GM12874 (cell line): Measurements from ENCODE around the gene SLC6A18.

Experiments used
- TF ChIP-seq, protein P1 (sequence below): IDR thresholded peaks from 2 replicates; pipeline ENCODE4 v1.5.1; 2011; ENCODE audit warnings: low read depth, mild to moderate bottlenecking, control low read depth, low read length, moderate library complexity; ENCODE audit not compliant: insufficient read depth

Gene SLC6A18

DNA sequence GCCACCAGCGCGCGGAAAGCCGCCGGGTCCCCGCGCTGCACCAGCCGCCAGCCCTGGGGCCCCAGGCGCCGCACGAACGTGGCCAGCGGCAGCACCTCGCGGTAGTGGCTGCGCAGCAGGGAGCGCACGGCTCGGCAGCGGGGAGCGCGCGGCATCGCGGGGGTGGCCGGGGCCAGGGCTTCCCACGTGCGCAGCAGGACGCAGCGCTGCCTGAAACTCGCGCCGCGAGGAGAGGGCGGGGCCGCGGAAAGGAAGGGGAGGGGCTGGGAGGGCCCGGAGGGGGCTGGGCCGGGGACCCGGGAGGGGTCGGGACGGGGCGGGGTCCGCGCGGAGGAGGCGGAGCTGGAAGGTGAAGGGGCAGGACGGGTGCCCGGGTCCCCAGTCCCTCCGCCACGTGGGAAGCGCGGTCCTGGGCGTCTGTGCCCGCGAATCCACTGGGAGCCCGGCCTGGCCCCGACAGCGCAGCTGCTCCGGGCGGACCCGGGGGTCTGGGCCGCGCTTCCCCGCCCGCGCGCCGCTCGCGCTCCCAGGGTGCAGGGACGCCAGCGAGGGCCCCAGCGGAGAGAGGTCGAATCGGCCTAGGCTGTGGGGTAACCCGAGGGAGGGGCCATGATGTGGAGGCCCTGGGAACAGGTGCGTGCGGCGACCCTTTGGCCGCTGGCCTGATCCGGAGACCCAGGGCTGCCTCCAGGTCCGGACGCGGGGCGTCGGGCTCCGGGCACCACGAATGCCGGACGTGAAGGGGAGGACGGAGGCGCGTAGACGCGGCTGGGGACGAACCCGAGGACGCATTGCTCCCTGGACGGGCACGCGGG is 69.9 kb downstream of the SLC6A18 start, which contains the start of gene TERT:
TERT (minus strand) TSS at position 234 of the 815 bp plus-strand sequence; CDS start at position 155, 79 bp downstream.
- TF ChIP-seq, protein P1, sequence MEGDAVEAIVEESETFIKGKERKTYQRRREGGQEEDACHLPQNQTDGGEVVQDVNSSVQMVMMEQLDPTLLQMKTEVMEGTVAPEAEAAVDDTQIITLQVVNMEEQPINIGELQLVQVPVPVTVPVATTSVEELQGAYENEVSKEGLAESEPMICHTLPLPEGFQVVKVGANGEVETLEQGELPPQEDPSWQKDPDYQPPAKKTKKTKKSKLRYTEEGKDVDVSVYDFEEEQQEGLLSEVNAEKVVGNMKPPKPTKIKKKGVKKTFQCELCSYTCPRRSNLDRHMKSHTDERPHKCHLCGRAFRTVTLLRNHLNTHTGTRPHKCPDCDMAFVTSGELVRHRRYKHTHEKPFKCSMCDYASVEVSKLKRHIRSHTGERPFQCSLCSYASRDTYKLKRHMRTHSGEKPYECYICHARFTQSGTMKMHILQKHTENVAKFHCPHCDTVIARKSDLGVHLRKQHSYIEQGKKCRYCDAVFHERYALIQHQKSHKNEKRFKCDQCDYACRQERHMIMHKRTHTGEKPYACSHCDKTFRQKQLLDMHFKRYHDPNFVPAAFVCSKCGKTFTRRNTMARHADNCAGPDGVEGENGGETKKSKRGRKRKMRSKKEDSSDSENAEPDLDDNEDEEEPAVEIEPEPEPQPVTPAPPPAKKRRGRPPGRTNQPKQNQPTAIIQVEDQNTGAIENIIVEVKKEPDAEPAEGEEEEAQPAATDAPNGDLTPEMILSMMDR: peak; percentile 26; the same call in 1 of the 2 replicates

- TF ChIP-seq, protein P1: no peak
Observed at GRCh38 chr5:1295650-1296037, 70.5 kb downstream of the SLC6A18 start.
